DMS114 treated with DMSO at 0.1 percent for 48 hours (cell line): Measurements from ENCODE around the gene PLK1.
"Not testable (repeated sequence)": the region's sequence is repeated elsewhere in the genome, so short reads cannot be mapped to it uniquely, and the experiment has no call there.

Source experiments
- DNase-seq: peaks from one replicate; lab custom pipeline; 2025; ENCODE audit not compliant: unreplicated experiment; lab: John Stamatoyannopoulos, UW

The PLK1 gene

DNA sequence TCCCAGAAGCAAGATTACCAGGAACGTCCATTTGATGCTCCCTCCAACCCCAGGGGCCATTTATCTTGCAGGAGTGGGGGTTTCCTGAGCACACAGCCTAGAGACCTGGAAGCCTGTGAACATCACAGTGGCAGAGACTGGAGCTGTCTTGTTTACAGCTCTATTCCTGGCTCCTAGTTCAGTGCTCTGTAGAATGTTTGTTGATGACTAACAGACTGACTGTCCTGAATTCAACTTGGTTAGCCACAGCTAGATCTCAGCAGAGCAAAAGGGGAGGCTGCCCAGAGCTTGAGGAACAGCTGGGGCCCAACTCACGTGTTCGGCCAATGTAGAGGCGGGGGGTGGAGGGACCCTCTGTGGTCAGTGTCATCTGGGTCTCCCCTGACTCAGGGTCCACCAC is 27.8 kb downstream of the PLK1 start:
- DNase-seq, result no peak

DNA sequence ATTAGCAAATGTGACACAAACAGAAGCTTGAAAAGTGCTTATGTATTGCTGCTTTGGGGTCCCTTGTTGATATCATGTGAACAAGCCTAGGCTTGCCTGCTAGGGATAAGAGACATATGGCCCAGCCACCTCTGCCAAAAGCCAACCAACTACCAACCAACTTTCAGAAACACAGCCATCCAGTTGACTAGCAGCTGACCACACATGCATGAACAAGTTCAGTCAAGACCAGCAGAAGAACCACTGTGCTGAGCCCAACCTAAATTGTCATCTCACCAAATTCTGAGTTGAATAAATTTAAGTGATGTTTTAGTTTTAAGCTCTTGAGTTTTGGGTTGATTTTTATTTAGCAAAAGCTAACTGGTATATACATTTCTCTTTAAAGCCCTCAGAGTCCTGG is 30.8 kb downstream of the PLK1 start:
- DNase-seq, result no peak

- no peak for DNase-seq
These were observed 31.3 kb downstream of the PLK1 start for GRCh38 chr16:23710008-23710407.

DNA sequence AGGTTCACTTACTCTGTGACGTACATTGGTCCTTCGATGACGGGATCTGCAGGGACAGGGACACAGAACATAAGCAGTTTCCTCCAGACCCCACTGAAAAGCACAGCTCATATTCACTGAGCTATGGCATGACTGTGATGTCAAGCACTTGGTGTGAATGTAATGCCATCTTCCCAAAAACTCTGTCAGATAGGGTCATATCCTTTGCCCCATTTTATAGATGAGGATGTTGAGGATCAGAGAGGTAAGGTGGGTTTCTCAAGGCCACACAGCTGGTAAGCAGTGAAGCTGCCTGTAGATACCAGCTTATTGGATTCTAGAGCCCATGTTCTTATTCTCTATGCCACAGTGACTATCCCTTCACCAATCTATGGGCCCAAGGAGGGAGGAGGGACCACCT is 31.8 kb downstream of the PLK1 start:
- no peak for DNase-seq

GRCh38 chr16:23711785-23712184 is 33.1 kb downstream of the PLK1 start:
- DNase-seq, result no peak

GRCh38 chr16:23712976-23713375 is 34.3 kb downstream of the PLK1 start, which contains the start of gene ERN2:
Gene ERN2, minus strand, starts transcription at chr16:23713222. Its CDS starts 35 bp downstream, at chr16:23713187.
- DNase-seq, result no peak

DNA sequence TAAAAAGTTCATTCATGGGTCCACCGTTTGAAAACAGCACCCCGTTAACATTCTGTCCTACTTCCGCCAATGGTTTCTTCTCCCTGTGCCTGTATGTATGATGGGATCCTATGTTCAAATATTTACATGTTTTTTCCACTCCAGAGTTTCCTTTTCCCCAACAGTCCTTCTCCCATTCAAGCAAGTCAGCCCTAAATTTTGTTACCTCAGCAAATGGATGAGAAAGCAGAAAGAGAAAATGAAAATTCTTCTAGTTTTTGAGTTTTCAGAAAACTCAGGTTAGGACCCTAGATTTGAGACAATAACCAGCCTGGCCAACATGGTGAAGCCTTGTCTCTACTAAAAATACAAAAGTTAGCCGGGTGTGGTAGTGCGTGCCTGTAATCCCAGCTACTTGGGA is 37.8 kb downstream of the PLK1 start:
- no peak for DNase-seq

- DNase-seq, result not testable (repeated sequence)
These were observed 44.0 kb downstream of the PLK1 start for GRCh38 chr16:23722613-23723240.

DNA sequence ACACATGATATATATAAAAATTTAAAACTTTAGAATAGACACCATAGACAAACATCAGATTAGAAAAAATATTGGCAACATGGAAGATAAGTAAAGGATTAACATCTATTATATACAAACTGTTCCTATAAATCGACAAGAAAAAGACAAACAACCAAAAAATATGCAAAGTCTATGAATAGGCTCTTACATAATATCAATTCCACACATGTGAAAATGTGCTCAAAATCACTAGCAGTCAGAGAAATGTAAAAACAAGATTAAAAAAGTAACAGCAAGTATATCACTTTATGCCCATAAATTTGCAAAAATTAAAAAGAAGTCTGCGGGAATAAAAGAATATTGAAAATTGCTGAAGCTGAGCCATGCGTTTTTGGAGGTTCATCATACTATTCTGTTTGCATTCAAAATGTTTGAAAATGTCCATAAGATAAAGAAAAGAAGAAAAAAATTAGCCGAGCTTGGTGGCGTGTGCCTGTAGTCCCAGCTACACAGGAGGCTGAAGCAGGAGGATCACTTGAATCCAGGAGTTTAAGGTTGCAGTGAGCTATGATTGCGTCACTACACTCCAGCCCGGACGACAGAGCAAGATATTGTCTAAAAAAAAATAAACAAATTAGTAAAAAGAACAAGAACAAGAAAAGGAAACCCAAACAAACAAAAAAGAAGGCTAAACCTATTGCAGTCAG is 45.6 kb downstream of the PLK1 start:
- no peak for DNase-seq

DNA sequence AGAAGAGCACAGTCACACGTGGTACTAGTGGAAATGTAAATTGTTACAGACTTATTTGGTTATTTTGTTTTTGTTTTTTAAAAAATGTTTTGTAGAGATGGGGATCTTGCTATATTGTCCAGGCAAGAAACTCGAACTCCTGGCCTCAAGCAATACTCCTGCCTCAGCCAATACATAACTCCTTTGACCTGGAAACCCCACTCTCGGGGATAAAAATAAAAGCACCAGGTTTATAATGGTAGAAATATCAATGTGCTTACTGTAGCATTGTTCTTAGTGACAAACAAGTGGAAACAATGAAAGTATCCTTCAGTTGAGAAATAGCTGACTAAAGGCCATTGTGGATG is 46.1 kb downstream of the PLK1 start:
- no peak for DNase-seq

- no peak for DNase-seq
These were observed 48.0 kb downstream of the PLK1 start for GRCh38 chr16:23726710-23727109.

GRCh38 chr16:23728112-23728477 is 49.4 kb downstream of the PLK1 start:
- no peak for DNase-seq

DNA sequence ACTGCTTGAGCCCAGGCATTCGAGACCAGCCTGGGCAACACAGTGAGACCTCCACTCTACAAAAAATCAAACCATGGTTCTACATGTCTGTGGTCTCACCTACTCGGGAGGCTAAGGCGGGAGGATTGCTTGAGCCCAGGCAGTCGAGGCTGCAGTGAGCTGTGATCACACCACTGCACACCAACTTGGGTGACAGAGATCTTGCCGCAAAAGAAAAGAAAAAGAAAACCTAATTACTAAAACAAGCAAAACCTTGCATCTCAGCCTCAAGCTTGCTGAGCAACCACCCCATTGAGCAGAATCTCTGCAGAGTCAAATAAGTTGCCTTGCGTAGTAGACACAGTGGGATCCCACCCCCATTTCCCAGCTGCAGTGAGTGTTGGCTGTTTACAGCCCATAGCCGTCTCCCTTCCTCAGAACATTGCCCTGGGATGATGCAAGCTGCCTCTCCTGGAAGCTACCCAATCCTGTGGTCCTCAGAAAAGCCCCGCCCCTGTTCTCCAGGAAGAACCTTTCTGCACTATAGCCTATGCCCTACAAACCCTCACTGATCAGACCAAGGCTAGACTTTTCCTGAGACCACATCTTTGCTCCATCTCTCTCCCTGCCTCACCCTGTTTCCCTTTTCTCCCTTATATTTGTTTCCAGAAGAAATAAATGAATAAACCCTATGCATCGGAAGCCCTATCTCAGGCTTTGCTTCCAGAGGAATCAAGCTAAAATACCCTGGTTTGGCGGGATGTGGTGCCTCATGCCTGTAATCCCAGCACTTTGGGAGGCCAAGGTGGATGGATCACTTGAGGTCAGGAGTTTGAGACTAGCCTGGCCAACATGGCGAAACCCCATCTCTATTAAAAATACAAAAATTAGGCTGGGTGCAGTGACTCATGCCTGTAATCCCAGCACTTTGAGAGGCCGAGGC is 51.1 kb downstream of the PLK1 start:
- no peak for DNase-seq

DNA sequence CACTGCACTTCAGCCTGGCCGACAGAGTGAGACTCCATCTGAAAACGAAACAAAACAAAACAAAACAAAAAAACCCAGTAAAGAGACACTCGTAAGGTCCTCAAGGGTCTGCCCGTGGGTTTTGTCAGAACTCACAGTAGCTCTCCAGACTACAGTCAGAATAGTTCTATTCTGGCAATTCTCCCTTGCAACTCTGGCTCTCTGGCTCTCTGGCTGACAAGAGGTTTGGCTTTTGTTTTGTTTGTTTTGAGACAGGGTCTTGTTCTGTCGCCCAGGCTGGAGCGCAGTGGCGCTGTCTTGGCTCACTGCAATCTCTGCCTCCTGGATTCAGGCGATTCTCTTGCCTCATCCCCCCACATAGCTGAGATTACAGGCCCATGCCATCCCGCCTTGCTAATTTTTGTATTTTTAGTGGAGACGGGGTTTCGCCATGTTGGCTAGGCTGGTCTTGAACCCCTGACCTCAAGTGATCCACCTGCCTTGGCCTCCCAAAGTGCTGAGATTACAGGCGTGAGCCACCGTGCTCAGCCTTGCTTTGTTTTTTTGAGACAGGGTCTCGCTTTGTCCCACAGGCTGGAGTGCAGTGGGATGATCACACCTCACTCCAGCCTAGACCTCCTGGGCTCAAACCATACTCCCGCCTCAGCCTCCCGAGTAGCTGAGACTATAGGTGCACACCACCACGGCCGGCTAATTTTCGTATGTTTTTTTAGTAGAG is 55.6 kb downstream of the PLK1 start:
- no peak for DNase-seq

GRCh38 chr16:23737423-23738028 is 58.8 kb downstream of the PLK1 start:
- not testable (repeated sequence) for DNase-seq

GRCh38 chr16:23739516-23739915 is 60.8 kb downstream of the PLK1 start:
- DNase-seq, result no peak
